GM12878 (cell line): Measurements from ENCODE around the gene MNT. TPM values are rescaled to one million over a fixed set of nuclear protein-coding genes. Genes with fewer than 3 reads are reported as not detected.

Experiments used
- MYC ChIP-seq: IDR thresholded peaks from 2 replicates; pipeline ENCODE4 v1.6.1; 2011; ENCODE audit warnings: mild to moderate bottlenecking, low read length, moderate library complexity, inconsistent platforms; ENCODE audit not compliant: insufficient read depth, insufficient replicate concordance, insufficient read length, severe bottlenecking
- NFYA ChIP-seq: IDR thresholded peaks from 2 replicates; pipeline ENCODE4 v1.6.1; 2011; ENCODE audit warnings: low read depth, mild to moderate bottlenecking, low read length, improper control_type of control experiment, borderline replicate concordance
- NKRF ChIP-seq: fragments of 450-650 bp; conservative IDR thresholded peaks from 2 replicates; pipeline ENCODE4 v1.6.1; 2017; ENCODE audit warnings: mild to moderate bottlenecking, moderate library complexity
- polyA plus RNA-seq, 11 experiments: library from polyadenylated mRNA; depleted of rRNA in 4 of 11; unstranded in 6 of 11; stranded (reverse) in 5 of 11; fragments of >200 nt; fragmentation: Nextera tagmentation in 4 of 11; fragmentation: Illumina TruSeq in 1 of 11; extraction: Ambion mirVana in 4 of 11; extraction: Trizol in 1 of 11; gene quantifications; 1 replicate in 1 of 11; 2 replicates in 10 of 11; pipeline versions ENCODE4 v1.2.1 to v1.2.3, GENCODE V29; 2011 to 2016; ENCODE audit warnings: inconsistent platforms in 2 of 11, missing spikeins in 2 of 11, low read depth in 1 of 11
- total RNA-seq, 4 experiments: library from RNA; depleted of rRNA in 3 of 4; stranded (reverse); fragments of >200 nt in 3 of 4; fragmentation: Illumina TruSeq in 1 of 4; extraction: Trizol in 1 of 4; gene quantifications; 2 replicates each; pipeline versions ENCODE4 v1.2.1 to v1.2.3, GENCODE V29; 2013 to 2021
- TF ChIP-seq, protein P1 (sequence below): fragments of 450-650 bp; IDR thresholded peaks from 2 replicates; pipeline ENCODE4 v1.6.1; 2017; ENCODE audit warnings: mild to moderate bottlenecking
- TF ChIP-seq, protein P2 (sequence below): fragments of 450-650 bp; IDR thresholded peaks from 2 replicates; pipeline ENCODE4 v1.6.1; 2018; ENCODE audit warnings: borderline replicate concordance, mild to moderate bottlenecking; ENCODE audit not compliant: partially characterized antibody

Gene MNT
- total and polyA plus RNA-seq, 10 of the 15 experiments (the other 5 are each of a cell fraction or from before 2014, with no cell fraction given) = 0.31 to 15.9 (median 3.8) TPM

DNA sequence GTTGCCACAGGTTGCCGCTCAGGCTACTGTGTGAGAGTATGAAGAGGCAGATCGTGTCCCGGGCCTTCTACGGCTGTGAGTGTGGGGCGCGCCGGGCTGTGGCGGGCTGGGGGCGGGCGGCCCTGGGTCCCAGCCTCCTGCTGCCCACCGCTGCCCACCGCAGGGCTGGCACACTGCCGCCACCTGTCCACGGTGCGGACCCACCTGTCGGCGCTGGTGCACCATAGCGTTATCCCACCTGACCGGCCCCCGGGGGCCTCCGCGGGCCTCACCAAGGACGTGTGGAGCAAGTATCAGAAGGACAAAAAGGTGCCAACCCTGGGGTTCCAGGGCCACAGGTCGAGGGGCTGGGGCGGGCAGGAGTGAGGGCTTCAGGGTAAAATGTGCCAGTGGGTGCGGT lies 28.7 kb downstream of the MNT start (continued):
- TF ChIP-seq, protein P1, sequence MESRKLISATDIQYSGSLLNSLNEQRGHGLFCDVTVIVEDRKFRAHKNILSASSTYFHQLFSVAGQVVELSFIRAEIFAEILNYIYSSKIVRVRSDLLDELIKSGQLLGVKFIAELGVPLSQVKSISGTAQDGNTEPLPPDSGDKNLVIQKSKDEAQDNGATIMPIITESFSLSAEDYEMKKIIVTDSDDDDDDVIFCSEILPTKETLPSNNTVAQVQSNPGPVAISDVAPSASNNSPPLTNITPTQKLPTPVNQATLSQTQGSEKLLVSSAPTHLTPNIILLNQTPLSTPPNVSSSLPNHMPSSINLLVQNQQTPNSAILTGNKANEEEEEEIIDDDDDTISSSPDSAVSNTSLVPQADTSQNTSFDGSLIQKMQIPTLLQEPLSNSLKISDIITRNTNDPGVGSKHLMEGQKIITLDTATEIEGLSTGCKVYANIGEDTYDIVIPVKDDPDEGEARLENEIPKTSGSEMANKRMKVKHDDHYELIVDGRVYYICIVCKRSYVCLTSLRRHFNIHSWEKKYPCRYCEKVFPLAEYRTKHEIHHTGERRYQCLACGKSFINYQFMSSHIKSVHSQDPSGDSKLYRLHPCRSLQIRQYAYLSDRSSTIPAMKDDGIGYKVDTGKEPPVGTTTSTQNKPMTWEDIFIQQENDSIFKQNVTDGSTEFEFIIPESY = no peak
- TF ChIP-seq MYC (no peak), NFYA (no peak), NKRF (no peak)
- TF ChIP-seq, protein P2, sequence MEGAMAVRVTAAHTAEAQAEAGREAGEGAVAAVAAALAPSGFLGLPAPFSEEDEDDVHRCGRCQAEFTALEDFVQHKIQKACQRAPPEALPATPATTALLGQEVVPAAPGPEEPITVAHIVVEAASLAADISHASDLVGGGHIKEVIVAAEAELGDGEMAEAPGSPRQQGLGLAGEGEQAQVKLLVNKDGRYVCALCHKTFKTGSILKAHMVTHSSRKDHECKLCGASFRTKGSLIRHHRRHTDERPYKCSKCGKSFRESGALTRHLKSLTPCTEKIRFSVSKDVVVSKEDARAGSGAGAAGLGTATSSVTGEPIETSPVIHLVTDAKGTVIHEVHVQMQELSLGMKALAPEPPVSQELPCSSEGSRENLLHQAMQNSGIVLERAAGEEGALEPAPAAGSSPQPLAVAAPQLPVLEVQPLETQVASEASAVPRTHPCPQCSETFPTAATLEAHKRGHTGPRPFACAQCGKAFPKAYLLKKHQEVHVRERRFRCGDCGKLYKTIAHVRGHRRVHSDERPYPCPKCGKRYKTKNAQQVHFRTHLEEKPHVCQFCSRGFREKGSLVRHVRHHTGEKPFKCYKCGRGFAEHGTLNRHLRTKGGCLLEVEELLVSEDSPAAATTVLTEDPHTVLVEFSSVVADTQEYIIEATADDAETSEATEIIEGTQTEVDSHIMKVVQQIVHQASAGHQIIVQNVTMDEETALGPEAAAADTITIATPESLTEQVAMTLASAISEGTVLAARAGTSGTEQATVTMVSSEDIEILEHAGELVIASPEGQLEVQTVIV = no peak
